ENCODE results near the gene S100A2.

DNA sequence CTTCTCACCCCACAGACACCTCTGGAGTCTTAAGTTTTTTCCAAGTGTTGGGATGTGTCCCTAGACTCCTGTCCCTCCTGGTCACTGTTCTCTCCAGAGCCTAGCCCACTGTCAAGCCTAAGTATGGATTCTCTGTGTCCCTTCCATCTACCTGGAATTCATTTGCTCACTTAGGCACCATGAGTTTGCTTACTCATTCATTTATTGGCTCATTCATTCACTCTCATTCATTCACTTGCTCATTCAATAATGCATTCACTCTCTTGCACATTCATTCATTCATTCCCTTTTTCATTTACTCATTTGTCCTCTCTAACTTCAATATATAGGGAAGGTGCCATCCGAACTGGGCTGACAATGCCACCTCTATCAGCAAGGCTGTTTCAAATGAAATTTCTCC lies 45.7 kb upstream of the S100A2 start:
- TF ChIP-seq, protein P1, sequence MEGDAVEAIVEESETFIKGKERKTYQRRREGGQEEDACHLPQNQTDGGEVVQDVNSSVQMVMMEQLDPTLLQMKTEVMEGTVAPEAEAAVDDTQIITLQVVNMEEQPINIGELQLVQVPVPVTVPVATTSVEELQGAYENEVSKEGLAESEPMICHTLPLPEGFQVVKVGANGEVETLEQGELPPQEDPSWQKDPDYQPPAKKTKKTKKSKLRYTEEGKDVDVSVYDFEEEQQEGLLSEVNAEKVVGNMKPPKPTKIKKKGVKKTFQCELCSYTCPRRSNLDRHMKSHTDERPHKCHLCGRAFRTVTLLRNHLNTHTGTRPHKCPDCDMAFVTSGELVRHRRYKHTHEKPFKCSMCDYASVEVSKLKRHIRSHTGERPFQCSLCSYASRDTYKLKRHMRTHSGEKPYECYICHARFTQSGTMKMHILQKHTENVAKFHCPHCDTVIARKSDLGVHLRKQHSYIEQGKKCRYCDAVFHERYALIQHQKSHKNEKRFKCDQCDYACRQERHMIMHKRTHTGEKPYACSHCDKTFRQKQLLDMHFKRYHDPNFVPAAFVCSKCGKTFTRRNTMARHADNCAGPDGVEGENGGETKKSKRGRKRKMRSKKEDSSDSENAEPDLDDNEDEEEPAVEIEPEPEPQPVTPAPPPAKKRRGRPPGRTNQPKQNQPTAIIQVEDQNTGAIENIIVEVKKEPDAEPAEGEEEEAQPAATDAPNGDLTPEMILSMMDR (conservative IDR thresholded peaks at IDR 0.05; ENCODE audit: low read depth in 2 of 2), result no peak
- TF ChIP-seq CREB1 (CRISPR knock-in tag; IDR thresholded peaks at IDR 0.05; ENCODE audit: low read depth) (no peak), EZH2 (IDR thresholded peaks at IDR 0.05; ENCODE audit: low read depth, unreplicated experiment) (no peak), STAT1 (IDR thresholded peaks at IDR 0.05; ENCODE audit: unreplicated experiment) (no peak)
- TF ChIP-seq, protein P2, sequence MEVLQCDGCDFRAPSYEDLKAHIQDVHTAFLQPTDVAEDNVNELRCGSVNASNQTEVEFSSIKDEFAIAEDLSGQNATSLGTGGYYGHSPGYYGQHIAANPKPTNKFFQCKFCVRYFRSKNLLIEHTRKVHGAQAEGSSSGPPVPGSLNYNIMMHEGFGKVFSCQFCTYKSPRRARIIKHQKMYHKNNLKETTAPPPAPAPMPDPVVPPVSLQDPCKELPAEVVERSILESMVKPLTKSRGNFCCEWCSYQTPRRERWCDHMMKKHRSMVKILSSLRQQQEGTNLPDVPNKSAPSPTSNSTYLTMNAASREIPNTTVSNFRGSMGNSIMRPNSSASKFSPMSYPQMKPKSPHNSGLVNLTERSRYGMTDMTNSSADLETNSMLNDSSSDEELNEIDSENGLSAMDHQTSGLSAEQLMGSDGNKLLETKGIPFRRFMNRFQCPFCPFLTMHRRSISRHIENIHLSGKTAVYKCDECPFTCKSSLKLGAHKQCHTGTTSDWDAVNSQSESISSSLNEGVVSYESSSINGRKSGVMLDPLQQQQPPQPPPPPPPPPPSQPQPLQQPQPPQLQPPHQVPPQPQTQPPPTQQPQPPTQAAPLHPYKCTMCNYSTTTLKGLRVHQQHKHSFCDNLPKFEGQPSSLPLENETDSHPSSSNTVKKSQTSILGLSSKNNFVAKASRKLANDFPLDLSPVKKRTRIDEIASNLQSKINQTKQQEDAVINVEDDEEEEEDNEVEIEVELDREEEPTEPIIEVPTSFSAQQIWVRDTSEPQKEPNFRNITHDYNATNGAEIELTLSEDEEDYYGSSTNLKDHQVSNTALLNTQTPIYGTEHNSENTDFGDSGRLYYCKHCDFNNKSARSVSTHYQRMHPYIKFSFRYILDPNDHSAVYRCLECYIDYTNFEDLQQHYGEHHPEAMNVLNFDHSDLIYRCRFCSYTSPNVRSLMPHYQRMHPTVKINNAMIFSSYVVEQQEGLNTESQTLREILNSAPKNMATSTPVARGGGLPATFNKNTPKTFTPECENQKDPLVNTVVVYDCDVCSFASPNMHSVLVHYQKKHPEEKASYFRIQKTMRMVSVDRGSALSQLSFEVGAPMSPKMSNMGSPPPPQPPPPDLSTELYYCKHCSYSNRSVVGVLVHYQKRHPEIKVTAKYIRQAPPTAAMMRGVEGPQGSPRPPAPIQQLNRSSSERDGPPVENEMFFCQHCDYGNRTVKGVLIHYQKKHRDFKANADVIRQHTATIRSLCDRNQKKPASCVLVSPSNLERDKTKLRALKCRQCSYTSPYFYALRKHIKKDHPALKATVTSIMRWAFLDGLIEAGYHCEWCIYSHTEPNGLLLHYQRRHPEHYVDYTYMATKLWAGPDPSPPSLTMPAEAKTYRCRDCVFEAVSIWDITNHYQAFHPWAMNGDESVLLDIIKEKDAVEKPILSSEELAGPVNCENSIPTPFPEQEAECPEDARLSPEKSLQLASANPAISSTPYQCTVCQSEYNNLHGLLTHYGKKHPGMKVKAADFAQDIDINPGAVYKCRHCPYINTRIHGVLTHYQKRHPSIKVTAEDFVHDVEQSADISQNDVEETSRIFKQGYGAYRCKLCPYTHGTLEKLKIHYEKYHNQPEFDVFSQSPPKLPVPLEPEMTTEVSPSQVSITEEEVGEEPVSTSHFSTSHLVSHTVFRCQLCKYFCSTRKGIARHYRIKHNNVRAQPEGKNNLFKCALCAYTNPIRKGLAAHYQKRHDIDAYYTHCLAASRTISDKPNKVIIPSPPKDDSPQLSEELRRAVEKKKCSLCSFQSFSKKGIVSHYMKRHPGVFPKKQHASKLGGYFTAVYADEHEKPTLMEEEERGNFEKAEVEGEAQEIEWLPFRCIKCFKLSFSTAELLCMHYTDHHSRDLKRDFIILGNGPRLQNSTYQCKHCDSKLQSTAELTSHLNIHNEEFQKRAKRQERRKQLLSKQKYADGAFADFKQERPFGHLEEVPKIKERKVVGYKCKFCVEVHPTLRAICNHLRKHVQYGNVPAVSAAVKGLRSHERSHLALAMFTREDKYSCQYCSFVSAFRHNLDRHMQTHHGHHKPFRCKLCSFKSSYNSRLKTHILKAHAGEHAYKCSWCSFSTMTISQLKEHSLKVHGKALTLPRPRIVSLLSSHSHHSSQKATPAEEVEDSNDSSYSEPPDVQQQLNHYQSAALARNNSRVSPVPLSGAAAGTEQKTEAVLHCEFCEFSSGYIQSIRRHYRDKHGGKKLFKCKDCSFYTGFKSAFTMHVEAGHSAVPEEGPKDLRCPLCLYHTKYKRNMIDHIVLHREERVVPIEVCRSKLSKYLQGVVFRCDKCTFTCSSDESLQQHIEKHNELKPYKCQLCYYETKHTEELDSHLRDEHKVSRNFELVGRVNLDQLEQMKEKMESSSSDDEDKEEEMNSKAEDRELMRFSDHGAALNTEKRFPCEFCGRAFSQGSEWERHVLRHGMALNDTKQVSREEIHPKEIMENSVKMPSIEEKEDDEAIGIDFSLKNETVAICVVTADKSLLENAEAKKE (CRISPR knock-in tag; IDR thresholded peaks at IDR 0.05), result no peak

Measured in GM23338 (cell line).